ENCODE results near the gene AKT1S1. TPM values are rescaled to one million over a fixed set of nuclear protein-coding genes. Genes with fewer than 3 reads are reported as not detected.

The AKT1S1 gene
- total RNA-seq, 1 donor from 2014 or later: 2.3 TPM

- H3K27ac ChIP-seq: no peak overlapping the region
- no peak overlapping the region for H3K4me2 ChIP-seq
- H3F3A ChIP-seq (ENCODE audit: low read depth): peaks cover 6% of the 10 kb centered on the region
- H3K9me3 ChIP-seq (ENCODE audit: low read depth): no peaks in the 10 kb centered on the region
- H4K20me1 ChIP-seq (ENCODE audit: low read depth): no peaks in the 10 kb centered on the region
- no peaks in the 10 kb centered on the region for H3K79me2 ChIP-seq (ENCODE audit: low read depth)
- Mint-ChIP-seq H3K36me3 (peaks cover 35% of the 10 kb centered on the region), H3K27me3 (ENCODE audit: insufficient read depth, low read depth) (no peaks in the 10 kb centered on the region), H3K27ac (peak overlapping the region; percentile 44), H3K4me1 (peaks cover 2% of the 10 kb centered on the region), H3K9me3 (no peaks in the 10 kb centered on the region), H3K4me3 (no peak overlapping the region)
- H2AFZ ChIP-seq (replicated peaks): no peak overlapping the region
- no peak for DNase-seq (ENCODE audit: low spot score)
- no peak overlapping the region for H3K9ac ChIP-seq
- no peaks in the 10 kb centered on the region for H3K4me1 ChIP-seq
- no peaks in the 10 kb centered on the region for H3K36me3 ChIP-seq
- no peak for TF ChIP-seq CTCF (IDR thresholded peaks at IDR 0.05)
- no peak for TF ChIP-seq EZH2phosphoT487 (IDR thresholded peaks at IDR 0.05)
- TF ChIP-seq EZH2 (IDR thresholded peaks at IDR 0.05): no peak
- H3K4me3 ChIP-seq: no peak overlapping the region
- no peaks in the 10 kb centered on the region for H3K27me3 ChIP-seq
Measured at GRCh38 chr19:49840321-49840720, 36.8 kb downstream of the AKT1S1 start.

- H3K36me3 Mint-ChIP-seq: peaks cover 40% of the 10 kb centered on the region
- H3K4me3 Mint-ChIP-seq: no peak overlapping the region
Measured at GRCh38 chr19:49839713-49840112, 37.4 kb downstream of the AKT1S1 start.

GRCh38 chr19:49838885-49839588 lies 38.1 kb downstream of the AKT1S1 start:
- H3K4me3 ChIP-seq: no peak overlapping the region
- H3K27ac ChIP-seq: no peak overlapping the region
- Mint-ChIP-seq H3K36me3 (peaks cover 41% of the 10 kb centered on the region), H3K27me3 (ENCODE audit: insufficient read depth, low read depth) (no peaks in the 10 kb centered on the region), H3K4me3 (no peak overlapping the region), H3K27ac (no peak overlapping the region), H3K4me1 (peaks cover 2% of the 10 kb centered on the region), H3K9me3 (no peaks in the 10 kb centered on the region)
- H3K27me3 ChIP-seq: no peaks in the 10 kb centered on the region
- H3F3A ChIP-seq (ENCODE audit: low read depth): peaks cover 5% of the 10 kb centered on the region
- H3K9ac ChIP-seq: no peak overlapping the region
- H2AFZ ChIP-seq (replicated peaks): no peak overlapping the region
- DNase-seq (ENCODE audit: low spot score): no peak
- no peak overlapping the region for H3K4me2 ChIP-seq
- H4K20me1 ChIP-seq (ENCODE audit: low read depth): peaks cover 2% of the 10 kb centered on the region
- TF ChIP-seq EZH2phosphoT487 (IDR thresholded peaks at IDR 0.05) (no peak), EZH2 (IDR thresholded peaks at IDR 0.05) (no peak), CTCF (IDR thresholded peaks at IDR 0.05) (no peak)
- no peaks in the 10 kb centered on the region for H3K79me2 ChIP-seq (ENCODE audit: low read depth)
- no peaks in the 10 kb centered on the region for H3K36me3 ChIP-seq
- H3K4me1 ChIP-seq: no peaks in the 10 kb centered on the region
- no peaks in the 10 kb centered on the region for H3K9me3 ChIP-seq (ENCODE audit: low read depth)

More at GRCh38 chr19:49839713-49840112, 37.4 kb downstream of the AKT1S1 start:
- Mint-ChIP-seq H3K9me3 (no peaks in the 10 kb centered on the region), H3K27me3 (ENCODE audit: insufficient read depth, low read depth) (no peaks in the 10 kb centered on the region), H3K27ac (no peak overlapping the region), H3K4me1 (peaks cover 2% of the 10 kb centered on the region)
- Histone ChIP-seq H3K27me3 (no peaks in the 10 kb centered on the region), H3K4me2 (no peak overlapping the region), H3K27ac (no peak overlapping the region), H3K79me2 (ENCODE audit: low read depth) (no peaks in the 10 kb centered on the region), H3F3A (ENCODE audit: low read depth) (peaks cover 5% of the 10 kb centered on the region), H2AFZ (replicated peaks) (no peak overlapping the region), H4K20me1 (ENCODE audit: low read depth) (no peaks in the 10 kb centered on the region), H3K4me1 (no peaks in the 10 kb centered on the region), H3K36me3 (no peaks in the 10 kb centered on the region), H3K9ac (peak overlapping the region; percentile 39), H3K4me3 (no peak overlapping the region), H3K9me3 (ENCODE audit: low read depth) (no peaks in the 10 kb centered on the region)
- TF ChIP-seq CTCF (IDR thresholded peaks at IDR 0.05): no peak
- no peak for TF ChIP-seq EZH2 (IDR thresholded peaks at IDR 0.05)
- no peak for TF ChIP-seq EZH2phosphoT487 (IDR thresholded peaks at IDR 0.05)
- no peak for DNase-seq (ENCODE audit: low spot score)

Measured in neural progenitor cell (in vitro differentiated cells).